Smooth muscle cell (in vitro differentiated cells): Measurements from ENCODE around the gene JAML. TPM values are rescaled to one million over a fixed set of nuclear protein-coding genes. Genes with fewer than 3 reads are reported as not detected.

Experiments
- DNase-seq: peaks from one replicate; lab custom pipeline; 2025; ENCODE audit not compliant: unreplicated experiment; lab: John Stamatoyannopoulos, UW
- H2AFZ ChIP-seq: fragments of 200-600 bp; sonication (generic); 2 replicates; pipeline ENCODE4 v1.6.0; 2016; ENCODE audit warnings: antibody characterized with exemption, low read depth, mild to moderate bottlenecking
- H3F3A ChIP-seq: fragments of 200-600 bp; sonication (generic); 2 replicates; pipeline ENCODE4 v1.6.0; 2017; ENCODE audit warnings: antibody characterized with exemption, low read depth
- H3K27ac ChIP-seq: fragments of 200-600 bp; sonication (generic); 2 replicates; pipeline ENCODE4 v1.5.1; 2016; ENCODE audit warnings: low read depth, mild to moderate bottlenecking
- H3K27me3 ChIP-seq: fragments of 200-600 bp; sonication (generic); 2 replicates; pipeline ENCODE4 v1.6.1; 2016; ENCODE audit warnings: low read depth, mild to moderate bottlenecking
- H3K36me3 ChIP-seq: fragments of 200-600 bp; sonication (generic); 2 replicates; pipeline ENCODE4 v1.5.1; 2016; ENCODE audit warnings: low read depth
- H3K4me1 ChIP-seq: fragments of 200-600 bp; sonication (generic); 2 replicates; pipeline ENCODE4 v1.5.1; 2016; ENCODE audit warnings: low read depth
- H3K4me2 ChIP-seq: fragments of 200-600 bp; sonication (generic); 2 replicates; pipeline ENCODE4 v1.6.0; 2016; ENCODE audit warnings: mild to moderate bottlenecking
- H3K4me3 ChIP-seq: fragments of 200-600 bp; sonication (generic); 2 replicates; pipeline ENCODE4 v1.5.1; 2016; ENCODE audit warnings: mild to moderate bottlenecking
- H3K79me2 ChIP-seq: fragments of 200-600 bp; sonication (generic); 2 replicates; pipeline ENCODE4 v1.6.0; 2016; ENCODE audit warnings: low read depth, mild to moderate bottlenecking
- H3K9ac ChIP-seq: fragments of 200-600 bp; sonication (generic); 2 replicates; pipeline ENCODE4 v1.6.0; 2016; ENCODE audit warnings: low read depth
- H3K9me3 ChIP-seq: fragments of 200-600 bp; sonication (generic); replicated peaks from 2 replicates; pipeline ENCODE4 v1.5.1; 2016; ENCODE audit warnings: low read depth
- H4K20me1 ChIP-seq: fragments of 200-600 bp; sonication (generic); 2 replicates; pipeline ENCODE4 v1.6.0; 2016; ENCODE audit warnings: low read depth
- CTCF ChIP-seq: fragments of 200-600 bp; sonication (generic); IDR thresholded peaks from 2 replicates; pipeline ENCODE4 v1.5.1; 2017; ENCODE audit warnings: borderline replicate concordance, mild to moderate bottlenecking, antibody characterized with exemption; ENCODE audit not compliant: insufficient read depth, poor library complexity, severe bottlenecking
- WGBS: methylation state at CpG from one replicate; pipeline ENCODE4 v1.1.7; 2016; ENCODE audit warnings: low lambda C conversion rate; 5-methylcytosine and 5-hydroxymethylcytosine counted together
- polyA plus RNA-seq: library from polyadenylated mRNA; unstranded; fragments of >200 nt; fragmentation: Nextera tagmentation; extraction: Ambion mirVana; gene quantifications from 2 replicates; pipeline ENCODE4 v1.2.1, GENCODE V29; 2016
- total RNA-seq: library from RNA; depleted of rRNA; stranded (reverse); fragments of >200 nt; gene quantifications from 2 replicates; pipeline ENCODE4 v1.2.3, GENCODE V29; 2014

The JAML gene
- total and polyA plus RNA-seq, 2 experiments from 2014 or later: not detected

GRCh38 chr11:118207079-118207478 lies 17.7 kb downstream of the JAML start:
- Histone ChIP-seq H3K79me2 (no peaks in the 10 kb centered on the region), H3F3A (no peaks in the 10 kb centered on the region), H3K27ac (no peak overlapping the region), H3K36me3 (no peaks in the 10 kb centered on the region), H2AFZ (no peak overlapping the region), H3K4me1 (peaks cover 5% of the 10 kb centered on the region), H3K9me3 (no peaks in the 10 kb centered on the region), H3K4me3 (no peak overlapping the region), H3K4me2 (no peak overlapping the region), H4K20me1 (no peaks in the 10 kb centered on the region), H3K9ac (no peak overlapping the region), H3K27me3 (peaks cover 66% of the 10 kb centered on the region)
- WGBS: 94% methylated on average over 2 of the region's 2 CpGs
- DNase-seq: no peak
- TF ChIP-seq CTCF: no peak

GRCh38 chr11:118206391-118207031 lies 18.3 kb downstream of the JAML start:
- H3K27me3 ChIP-seq: peaks cover 66% of the 10 kb centered on the region
- DNase-seq: no peak
- H4K20me1 ChIP-seq: no peaks in the 10 kb centered on the region
- no peak overlapping the region for H3K4me2 ChIP-seq
- no peak overlapping the region for H3K4me3 ChIP-seq
- 71% methylated on average over 1 of the region's 1 CpG for WGBS
- peaks cover 2% of the 10 kb centered on the region for H3K4me1 ChIP-seq
- H3K9ac ChIP-seq: no peak overlapping the region
- H3K36me3 ChIP-seq: no peaks in the 10 kb centered on the region
- no peaks in the 10 kb centered on the region for H3F3A ChIP-seq
- H3K27ac ChIP-seq: no peak overlapping the region
- TF ChIP-seq CTCF: no peak
- no peaks in the 10 kb centered on the region for H3K9me3 ChIP-seq
- H2AFZ ChIP-seq: no peak overlapping the region
- H3K79me2 ChIP-seq: no peaks in the 10 kb centered on the region

- 89% methylated on average over 9 of the region's 9 CpGs for WGBS
- Histone ChIP-seq H3K4me3 (no peak overlapping the region), H4K20me1 (no peaks in the 10 kb centered on the region), H3K4me1 (no peaks in the 10 kb centered on the region), H3K4me2 (no peak overlapping the region), H3K27me3 (peaks cover 66% of the 10 kb centered on the region), H2AFZ (no peak overlapping the region), H3K27ac (no peak overlapping the region), H3K36me3 (no peaks in the 10 kb centered on the region), H3K9ac (no peak overlapping the region), H3K79me2 (no peaks in the 10 kb centered on the region), H3K9me3 (no peaks in the 10 kb centered on the region), H3F3A (no peaks in the 10 kb centered on the region)
- TF ChIP-seq CTCF: no peak
- DNase-seq: no peak
These were observed 19.0 kb downstream of the JAML start for GRCh38 chr11:118205606-118206378.
